NCI-H446 treated with DMSO at 0.1 percent for 48 hours (cell line): Measurements from ENCODE around the gene HERC3.
A peak's percentile ranks its signal among the peaks of the same experiment; 100 is the strongest.
"Not testable (repeated sequence)": the region's sequence is repeated elsewhere in the genome, so short reads cannot be mapped to it uniquely, and the experiment has no call there.

Experiments used
- DNase-seq: peaks from one replicate; lab custom pipeline; 2025; lab: John Stamatoyannopoulos, UW

Gene HERC3

DNA sequence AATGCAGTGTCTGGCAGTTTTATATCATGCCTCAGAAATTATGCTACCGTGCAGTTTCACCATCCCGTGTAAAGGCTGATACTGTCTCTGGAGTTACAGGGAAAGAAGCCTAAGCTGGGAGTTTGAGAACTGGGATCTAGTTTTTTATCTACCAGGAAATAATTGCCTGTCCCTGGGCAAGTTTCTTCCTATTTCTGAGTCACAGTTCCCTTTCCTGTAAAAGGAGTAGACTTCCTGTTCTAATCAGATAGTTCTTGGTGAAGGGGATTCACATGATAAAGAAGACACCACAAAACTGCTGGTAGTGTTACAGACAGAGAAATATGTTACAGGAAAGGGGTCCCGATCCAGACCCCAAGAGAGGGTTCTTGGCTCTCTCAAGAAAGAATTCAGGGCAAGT is 17.1 kb downstream of the HERC3 start:
- DNase-seq: no peak

DNA sequence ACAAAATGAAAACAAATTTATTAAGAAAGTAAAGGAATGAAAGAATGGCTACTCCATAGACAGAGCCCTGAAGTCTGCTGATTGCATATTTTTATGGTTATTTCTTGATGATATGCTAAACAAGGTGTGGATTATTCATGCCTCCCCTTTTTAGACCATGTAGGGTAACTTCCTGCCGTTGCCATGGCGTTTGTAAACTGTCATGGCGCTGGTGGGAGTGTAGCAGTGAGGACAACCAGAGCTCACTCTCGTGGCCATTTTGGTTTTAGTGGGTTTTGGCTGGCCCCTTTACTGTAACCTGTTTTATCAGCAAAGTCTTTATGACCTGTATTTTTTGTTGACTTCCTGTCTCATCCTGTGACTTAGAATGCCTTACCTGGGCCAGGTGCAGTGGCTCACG is 17.5 kb downstream of the HERC3 start:
- not testable (repeated sequence) for DNase-seq

GRCh38 chr4:88610771-88611170 is 18.5 kb downstream of the HERC3 start:
- DNase-seq: no peak

DNA sequence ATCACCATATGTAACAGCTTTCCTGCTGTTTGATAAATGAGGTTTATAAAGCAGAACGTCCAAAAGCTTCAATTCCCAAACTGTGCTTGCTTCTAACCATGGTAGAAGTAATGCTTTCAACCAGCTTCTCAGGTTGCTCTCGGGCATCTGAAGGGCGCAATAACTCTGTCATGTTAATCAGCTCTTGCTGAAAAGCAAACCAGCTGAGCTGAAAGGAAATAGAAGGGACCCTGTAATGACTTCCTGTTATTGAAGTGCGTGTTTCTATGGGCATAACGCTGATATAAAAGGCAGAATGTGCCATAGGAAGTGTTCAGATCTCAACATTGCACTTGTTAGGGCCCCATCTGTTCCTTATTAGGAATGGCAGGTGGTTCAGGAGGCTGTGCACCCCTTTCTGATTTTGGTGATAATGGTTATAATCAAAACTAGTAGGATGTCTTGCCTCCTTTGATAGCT is 21.2 kb downstream of the HERC3 start:
- no peak for DNase-seq

DNA sequence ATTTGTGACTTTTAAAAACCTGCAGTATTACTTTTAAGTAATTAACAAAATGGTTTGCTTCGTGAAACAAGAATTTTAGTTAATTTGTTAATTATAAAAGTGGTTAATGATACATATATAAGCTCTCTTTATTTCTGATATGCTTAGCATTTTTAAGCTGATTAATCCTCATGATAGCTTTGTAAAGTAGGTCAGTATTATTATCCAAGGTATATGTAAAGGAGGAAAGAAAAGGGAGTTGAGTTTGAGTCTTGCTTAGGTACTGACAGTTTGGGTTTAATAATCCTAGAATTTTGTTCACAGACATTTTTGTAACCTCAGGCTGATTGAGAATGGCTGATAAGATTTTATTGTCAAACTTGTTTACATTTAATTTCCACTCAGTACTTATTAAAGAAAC is 21.8 kb downstream of the HERC3 start:
- no peak for DNase-seq

- DNase-seq: peak; percentile 13
Observed at GRCh38 chr4:88616275-88617150, 24.2 kb downstream of the HERC3 start.

- DNase-seq: no peak
Observed at GRCh38 chr4:88618782-88619485, 26.7 kb downstream of the HERC3 start.

DNA sequence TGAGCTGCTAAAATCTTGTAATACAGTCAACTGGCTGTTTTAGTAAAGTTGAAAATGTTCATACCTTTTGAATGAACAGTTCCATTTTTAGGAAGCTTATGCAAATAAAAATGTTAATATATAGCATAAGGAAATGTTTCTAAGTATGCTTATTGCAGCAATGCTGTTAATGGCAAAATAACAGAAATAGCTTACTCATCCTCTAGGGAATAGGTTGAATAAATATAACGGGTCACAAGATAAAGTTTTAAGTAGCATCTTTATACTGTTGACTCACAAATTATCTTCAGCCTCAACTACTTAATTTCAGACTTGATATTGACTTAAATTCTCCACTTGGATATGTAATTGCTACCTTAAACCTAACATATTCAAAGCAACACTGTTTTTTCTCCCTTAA is 27.7 kb downstream of the HERC3 start:
- DNase-seq: no peak

- no peak for DNase-seq
Observed at GRCh38 chr4:88621763-88622327, 29.6 kb downstream of the HERC3 start.

DNA sequence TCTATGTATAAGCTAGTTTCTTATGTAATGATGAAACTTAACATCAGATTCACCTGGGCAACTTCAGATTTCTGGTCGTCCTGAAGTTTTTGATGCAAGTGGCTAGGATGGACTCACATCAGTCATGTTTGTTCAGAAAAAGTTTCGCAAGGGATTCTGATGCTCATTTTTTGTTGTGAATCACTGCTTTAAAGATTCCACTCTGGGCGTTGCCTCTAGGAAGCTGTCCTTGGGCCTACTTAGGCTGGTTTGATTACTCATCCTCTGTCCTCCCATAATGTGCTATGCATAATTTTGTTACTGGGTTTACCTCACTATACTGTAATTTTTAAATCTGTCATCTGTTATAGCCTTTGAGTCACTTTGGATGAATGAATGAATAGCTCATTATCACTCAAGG is 30.8 kb downstream of the HERC3 start:
- DNase-seq: no peak

- DNase-seq: no peak
Observed at GRCh38 chr4:88628746-88629145, 36.5 kb downstream of the HERC3 start.

- DNase-seq: no peak
Observed at GRCh38 chr4:88629826-88630225, 37.5 kb downstream of the HERC3 start.

DNA sequence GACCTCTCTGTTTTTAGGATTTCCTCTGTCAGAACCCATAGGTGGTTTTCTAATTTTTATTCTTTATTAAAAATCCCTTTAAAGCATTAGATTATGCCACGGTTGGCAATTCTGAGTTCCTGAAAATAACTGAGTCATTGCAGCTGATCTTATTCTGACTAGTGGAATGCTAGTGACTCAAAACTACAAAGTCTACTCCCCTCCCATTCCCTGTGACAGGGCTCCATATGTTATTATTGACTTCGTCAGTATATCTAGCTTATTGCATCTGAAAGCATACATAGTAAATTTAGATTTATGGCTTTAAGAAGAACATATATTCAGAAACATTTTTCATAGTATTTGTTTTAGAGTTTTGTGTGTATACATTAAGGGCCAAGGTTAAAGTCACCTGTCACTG is 38.5 kb downstream of the HERC3 start:
- DNase-seq: no peak

DNA sequence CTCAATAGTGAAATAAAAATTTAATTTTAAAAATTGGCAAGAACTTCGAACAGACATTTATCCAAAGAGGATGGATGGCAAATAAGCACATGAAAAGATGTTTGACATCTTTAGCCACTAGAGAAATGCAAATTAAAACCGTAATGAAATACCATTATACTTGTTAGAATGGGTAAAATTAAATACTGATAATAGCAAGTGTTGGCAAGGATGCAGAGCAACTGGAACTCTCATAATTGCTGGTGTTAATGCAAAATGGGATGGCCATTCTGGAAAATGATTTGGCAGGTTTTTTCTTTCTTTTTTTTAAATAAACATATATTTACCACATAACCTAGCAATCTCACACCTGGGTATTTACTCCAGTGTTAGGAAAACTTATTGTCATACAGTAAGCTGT is 51.7 kb downstream of the HERC3 start:
- no peak for DNase-seq

GRCh38 chr4:88645994-88646393 is 53.7 kb downstream of the HERC3 start:
- DNase-seq: no peak

- DNase-seq: no peak
Observed at GRCh38 chr4:88646528-88647280, 54.4 kb downstream of the HERC3 start.

- DNase-seq: no peak
Observed at GRCh38 chr4:88649716-88650115, 57.4 kb downstream of the HERC3 start.

GRCh38 chr4:88653371-88653946 is 61.2 kb downstream of the HERC3 start:
- DNase-seq: no peak

GRCh38 chr4:88655226-88655625 is 62.9 kb downstream of the HERC3 start:
- no peak for DNase-seq

DNA sequence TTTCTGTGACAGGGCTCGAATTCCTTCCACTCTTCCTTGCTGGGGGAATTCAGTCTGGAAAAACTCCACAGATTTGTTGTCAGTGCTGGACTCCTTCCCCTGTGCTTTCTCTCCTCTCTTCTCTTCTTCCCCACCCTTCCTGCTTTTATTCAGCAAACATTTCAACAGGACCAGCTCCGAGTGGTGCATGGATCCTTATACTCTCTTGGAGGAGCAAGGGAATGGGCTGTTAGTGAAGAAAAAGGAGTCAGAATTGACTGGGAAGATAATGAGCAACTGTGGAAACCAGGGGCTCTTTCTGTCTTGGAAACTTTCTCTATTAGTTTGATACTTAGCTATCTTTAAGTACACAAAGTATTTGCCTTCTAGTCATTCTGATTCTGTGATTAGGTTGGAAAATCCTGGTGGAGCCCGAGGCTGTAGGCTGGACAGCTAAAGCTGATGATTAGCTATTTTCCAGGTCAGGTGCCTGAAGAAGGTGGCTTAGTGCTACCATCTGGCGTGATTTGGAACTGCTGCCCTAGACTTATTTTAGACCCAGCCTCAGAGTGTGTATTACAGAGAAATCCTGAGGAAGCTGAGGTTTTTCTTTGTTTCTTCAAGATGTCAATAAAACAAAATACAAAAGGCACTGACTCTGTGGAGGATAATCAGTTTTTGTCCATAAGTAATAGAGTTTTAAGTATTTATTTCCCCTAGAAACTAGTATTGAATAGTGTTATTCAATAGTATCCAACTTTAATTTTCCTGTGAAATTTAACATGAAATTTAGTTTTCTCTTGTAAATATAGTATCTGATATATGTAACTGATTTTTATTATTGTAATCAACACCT is 67.0 kb downstream of the HERC3 start:
- DNase-seq: peak; percentile 15

- DNase-seq: no peak
Observed at GRCh38 chr4:88659890-88660208, 67.6 kb downstream of the HERC3 start.
